Stimulated activated CD8-positive, alpha-beta memory T cell treated with anti-CD3 and anti-CD28 coated beads, Interleukin-15, amount 100 ng/mL, for 48 hours (primary cell): Measurements from ENCODE around the gene SQOR.

Source experiments
- DNase-seq, 2 donors: peaks; one replicate each; pipeline ENCODE4 v3.0.0-alpha.2; 2020; ENCODE audit warnings: low read depth in 2 of 2

SQOR gene

GRCh38 chr15:45660231-45660979 is 25.6 kb downstream of the SQOR start:
- no peak for DNase-seq

DNA sequence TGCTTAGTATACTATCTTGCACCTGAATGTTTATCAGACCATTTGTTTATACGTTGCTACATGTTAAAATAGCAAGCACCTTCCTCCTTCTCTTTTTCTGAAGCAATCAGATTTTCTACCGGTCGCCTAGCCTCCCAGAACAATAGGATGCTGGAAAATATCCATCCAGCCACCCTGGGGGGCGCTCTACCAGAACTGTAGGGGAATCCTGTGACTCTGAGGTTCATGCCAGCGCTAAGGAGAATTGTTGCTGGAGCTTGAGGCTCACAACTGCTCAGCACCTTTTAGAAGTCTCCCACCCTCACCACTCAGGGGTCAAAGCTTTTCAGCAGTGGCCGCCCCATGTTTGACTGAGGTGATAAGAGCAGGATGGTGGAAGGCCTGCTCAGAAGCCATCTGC is 27.5 kb downstream of the SQOR start:
- no peak for DNase-seq

DNA sequence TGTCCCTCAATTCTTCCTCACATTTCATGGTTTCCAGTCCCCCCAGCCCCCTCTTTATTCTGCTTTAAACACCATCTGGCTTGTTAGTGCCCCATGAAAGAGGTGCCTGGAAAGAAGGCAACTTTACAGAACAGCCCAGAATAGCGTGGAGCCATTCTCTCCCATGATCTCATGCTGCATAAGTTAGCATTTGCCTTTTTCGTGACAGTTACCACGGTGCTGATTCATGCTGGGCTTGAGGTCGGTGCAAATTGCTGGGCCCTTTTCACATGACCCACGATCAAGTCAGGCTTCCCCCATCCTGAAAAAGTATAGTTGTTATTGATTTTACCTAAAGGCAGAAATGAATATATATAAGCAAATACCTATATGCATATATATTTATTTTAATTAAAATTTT is 29.6 kb downstream of the SQOR start:
- DNase-seq, result no peak

DNA sequence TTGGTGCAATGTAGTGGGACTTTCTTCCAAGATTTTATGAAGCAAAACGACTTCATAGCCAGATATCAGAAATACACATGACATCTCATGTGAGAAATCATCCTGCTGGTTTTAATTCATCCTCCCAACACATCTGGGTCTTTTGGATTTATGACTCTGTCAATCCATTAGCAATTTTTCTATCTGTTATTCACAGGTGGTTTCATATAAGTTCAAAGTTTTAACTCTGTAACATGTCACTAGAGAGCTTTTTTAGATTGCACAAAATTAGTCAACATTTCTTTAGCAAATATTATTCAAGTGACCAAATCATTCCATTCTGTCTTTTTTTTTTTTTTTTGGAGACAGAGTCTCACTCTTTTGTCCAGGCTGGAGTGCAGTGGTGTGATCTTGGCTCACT is 30.4 kb downstream of the SQOR start:
- DNase-seq, result no peak

DNA sequence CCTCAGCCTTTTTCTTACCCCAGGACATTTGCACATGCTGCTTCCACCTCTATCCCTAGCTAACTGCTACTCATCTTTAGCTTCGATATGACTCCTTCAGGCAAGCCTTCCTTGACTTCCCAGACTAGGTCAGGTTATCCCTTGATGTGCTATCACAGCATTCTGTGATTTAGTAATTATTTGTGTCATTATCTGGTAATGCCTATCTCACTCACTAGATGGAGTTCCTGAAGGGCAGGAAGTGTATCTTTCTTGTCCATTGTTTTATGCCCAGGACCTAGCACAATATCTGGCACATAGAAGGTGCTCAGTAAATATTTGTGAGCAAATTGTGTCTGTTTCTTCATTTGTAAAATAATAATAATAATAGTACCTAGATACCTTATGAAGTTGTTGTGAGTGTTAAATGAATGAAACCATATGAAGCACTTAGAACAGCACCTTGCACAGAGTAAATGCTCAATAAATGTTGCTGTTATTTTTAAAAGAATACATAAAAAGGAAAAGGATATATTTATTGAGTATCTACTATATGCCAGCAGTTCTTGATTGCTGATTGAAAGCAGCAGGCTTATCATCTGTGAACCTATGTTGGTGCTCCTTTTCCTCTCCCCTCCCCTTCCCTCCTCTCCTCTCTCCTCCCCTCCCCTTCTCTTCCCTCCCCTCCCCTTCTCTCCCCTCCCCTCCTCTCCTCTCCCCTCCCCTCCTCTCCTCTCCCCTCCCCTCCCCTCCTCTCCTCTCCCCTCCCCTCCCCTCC is 31.5 kb downstream of the SQOR start:
- DNase-seq, result no peak

DNA sequence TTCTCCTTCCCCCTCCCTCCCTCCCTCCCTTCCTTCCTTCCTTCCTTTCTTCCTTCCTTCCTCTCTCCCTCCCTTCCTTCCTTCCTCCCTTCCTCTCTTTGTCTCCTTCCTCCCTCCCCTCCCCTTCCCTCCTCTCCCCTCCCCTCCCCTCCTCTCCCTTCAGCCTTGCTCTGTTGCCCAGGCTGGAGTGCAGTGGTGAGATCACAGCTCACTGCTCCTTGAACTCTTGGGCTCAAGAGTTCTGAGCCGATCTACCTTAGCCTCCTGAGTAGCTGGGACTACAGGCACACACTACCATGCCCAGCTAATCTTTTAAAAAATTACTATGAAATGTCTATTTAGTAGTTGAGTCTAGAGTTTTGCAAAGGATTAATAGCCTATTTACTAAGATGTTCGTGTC is 32.2 kb downstream of the SQOR start:
- no peak for DNase-seq

DNA sequence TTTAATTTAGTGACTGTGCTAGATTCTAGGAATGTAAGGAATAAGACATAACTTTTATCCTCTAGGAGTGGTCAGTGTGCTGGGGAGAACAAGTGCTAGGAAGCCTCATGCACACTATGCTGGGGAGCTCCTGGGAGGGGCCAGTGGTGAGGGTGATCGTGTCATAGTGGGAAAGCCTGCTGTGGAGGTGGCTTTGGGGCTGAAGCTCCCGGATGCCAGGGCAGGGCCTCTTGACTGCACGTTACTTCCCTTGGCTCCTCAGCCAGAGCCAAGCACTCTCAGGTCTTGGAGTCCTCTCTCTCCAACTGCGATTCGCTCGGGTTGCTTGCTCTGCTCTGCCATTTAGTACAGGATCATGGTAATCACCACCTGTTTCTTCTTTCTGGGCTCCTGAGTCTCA is 33.6 kb downstream of the SQOR start:
- DNase-seq, result no peak

DNA sequence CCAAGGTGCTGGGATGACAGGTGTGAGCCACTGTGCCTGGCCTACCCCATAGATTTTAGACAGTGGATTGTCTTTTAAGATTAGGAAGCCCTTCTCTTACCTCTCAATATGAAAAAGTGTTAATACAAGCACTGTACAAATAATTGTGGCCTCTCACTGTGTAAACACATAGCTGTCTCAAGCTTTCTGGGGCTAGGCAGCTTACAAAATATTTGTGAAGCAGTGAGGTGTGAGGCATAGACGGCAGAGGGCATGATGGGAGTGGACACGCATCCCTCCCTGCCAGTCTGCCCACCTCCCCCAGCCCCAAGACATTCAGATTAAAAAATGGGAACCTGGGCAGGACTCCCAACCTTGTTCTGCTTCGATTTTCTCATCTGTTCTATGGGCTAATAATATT is 34.6 kb downstream of the SQOR start:
- no peak for DNase-seq

DNA sequence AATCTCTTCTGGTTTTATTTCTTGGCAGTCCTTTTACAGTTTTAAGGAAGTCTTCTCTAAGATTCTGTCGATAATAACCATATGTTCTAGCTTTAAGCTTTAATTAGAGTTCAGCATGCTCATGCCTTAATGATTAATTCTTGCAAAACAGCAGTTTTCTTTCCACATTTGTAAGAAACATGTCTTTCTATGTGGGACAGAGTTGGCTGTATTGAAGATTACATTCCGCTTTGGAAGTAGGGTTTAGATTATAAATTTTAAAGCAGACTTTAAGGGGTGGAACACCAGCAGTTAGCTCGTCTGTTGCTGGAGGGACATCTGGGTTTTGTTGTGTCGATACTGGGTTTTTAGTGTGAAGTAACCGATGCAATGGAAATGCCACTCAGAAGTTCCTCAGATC is 35.3 kb downstream of the SQOR start:
- no peak for DNase-seq

DNA sequence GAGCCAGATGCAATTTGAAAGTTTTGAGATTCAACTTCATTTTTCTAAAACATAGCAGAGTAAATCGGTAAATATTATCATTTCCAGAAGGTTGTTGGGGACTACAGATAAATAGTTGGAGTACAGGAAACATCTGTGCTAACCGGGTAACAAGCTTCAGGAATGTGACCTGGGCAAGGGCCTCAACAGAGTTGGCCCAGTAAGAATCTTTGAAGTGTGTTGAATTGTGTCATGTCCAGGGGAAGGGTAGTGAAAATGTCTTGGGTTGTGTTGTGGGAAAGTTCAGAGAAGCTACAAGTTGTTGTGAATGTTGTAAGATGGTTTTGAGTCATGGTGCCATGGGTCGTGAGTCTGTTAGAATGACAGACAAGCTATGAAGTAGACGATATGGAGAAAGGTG is 35.7 kb downstream of the SQOR start:
- DNase-seq, result no peak

GRCh38 chr15:45674677-45675076 is 39.8 kb downstream of the SQOR start:
- no peak for DNase-seq

DNA sequence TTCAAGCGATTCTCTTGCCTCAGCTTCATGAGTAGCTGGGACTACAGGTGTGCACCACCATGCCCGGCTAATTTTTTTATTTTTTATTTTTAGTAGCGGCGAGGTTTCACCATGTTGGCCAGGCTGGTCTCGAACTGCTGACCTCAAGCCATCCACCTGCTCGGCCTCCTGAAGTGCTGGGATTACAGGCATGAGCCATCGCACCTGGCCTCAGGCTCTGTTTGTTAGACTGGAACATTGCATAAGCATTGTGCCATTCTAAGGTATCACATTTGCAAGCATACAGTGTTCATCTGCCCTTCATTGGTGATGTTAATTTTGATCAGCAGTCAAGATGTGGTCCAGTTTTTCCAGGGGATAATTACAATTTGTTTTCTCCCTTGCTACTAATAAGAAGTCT is 43.0 kb downstream of the SQOR start:
- no peak for DNase-seq

DNA sequence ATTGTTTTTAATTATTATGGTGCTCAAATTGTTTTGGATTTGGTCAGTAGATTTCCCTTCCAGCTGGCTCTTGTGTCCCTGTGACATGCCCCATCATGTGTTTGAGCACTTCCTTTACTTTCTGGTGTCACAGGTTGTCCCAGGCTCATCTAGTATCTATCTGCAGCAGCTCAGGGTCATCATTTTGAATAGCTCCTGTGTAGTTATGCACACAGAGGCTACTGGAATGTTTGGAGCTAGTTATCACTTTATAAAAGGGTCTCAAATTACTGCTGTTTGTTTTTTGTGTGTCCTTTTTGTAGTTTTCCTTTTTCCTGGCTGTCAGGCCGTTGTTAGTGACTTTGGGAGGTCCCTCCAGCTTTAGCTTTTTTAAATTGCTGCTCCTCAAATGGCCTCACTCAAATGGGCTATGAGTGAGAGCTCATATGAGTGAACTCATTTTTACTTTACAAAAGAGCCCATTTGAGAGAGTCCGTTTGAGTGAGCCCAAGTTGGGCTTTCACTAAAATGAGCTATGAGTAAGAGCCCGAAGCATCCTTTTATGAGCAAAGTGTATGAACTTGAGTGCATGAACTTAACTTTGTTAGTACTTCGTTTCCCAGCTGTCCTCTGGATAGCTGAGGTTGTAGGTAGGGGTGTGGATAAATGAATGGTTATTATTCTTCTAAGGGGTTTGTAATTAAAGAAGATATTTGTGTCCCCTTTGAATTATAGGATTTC is 43.8 kb downstream of the SQOR start:
- DNase-seq, result no peak

- no peak for DNase-seq
These were observed 49.7 kb downstream of the SQOR start for GRCh38 chr15:45684533-45684932.

GRCh38 chr15:45689616-45690015 is 54.8 kb downstream of the SQOR start:
- no peak for DNase-seq

DNA sequence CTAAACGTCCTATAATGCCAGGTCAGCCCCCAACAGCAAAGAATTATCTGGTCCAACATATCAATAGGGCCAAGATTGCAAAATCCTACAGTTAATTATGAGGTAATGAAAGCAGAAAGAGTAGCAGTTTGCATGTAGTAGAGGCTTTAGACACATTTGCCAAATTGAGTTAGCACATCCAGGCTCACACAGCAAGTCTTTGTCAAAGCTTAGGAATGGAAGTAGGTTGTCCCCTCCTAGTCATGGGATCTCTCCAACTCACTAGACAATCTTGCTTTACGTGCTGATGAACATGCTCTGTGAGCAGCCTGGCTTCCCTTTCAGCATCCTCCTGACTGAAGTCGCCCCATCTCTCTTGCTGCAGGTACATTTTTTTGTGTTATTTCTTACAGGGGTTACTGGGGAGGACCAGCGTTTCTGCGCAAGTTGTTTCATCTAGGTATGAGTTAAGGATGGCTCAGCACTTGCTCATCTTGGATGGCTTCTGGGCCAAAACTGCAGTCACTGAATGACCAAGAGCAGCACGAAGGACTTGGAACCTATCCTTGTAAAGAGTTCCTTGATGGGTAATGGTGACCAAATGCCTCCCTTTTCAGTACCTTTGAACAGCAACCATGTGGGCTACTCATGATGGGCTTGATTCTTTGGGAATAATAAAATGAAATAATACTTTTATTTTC is 55.9 kb downstream of the SQOR start:
- DNase-seq, result no peak

GRCh38 chr15:45701108-45701507 is 66.3 kb downstream of the SQOR start:
- no peak for DNase-seq

DNA sequence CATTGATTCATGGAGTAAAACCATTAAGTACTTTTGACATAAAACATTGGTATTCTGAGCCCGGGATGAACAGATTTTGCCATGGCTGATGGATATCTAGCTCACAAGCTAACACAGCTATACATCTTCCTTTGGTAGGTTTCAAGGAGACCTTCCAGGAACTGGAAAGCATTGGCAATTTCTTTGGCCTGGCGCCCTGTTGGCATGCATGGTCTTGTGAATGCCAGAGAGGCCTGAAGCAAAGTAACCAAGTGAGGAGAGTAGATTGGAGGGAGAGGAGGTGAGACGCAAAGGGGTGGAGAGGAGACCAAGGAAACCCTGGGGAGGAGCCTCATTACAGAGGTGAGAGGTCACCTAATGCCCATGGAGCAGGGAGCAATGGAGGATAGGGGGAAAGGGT is 67.2 kb downstream of the SQOR start:
- no peak for DNase-seq

DNA sequence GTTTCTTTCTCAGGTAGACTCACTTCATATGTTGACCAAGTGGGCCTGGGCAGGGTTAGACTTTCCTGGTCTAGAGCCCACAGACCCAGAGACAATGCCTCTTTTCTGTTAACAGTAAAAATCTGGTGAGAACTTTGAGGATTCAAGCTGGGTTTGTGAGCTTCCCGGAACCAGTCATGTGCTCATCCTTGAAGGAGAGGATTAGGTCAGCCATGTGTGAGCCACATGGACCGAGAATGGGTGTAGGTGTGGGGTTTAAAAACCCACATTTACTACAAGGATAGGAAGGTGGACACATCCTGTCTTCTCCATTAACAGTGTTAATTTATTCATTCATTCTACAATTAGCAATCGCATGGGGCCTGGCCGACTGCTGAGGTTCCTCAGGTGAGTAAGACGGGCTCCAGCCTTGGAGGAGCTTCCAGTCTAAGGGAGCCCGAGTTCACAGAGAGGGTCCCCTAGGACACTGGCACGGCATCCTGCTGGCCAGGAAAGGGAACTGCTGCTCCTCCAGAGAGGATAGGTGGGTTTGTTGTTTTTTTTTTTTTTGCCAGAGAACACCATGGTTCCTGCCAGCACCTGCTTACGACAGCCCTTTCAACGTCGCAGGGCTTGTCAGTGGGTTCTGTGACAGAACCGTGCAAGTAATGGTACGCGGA is 69.0 kb downstream of the SQOR start:
- DNase-seq, result no peak

GRCh38 chr15:45704329-45705249 is 69.8 kb downstream of the SQOR start:
- no peak for DNase-seq
